Natural killer cell (primary cell): ENCODE measurements around the gene CHN1. TPM values are rescaled to one million over a fixed set of nuclear protein-coding genes. Genes with fewer than 3 reads are reported as not detected.

Experiments
- ATAC-seq, 3 donors: fragments of 150-1000 bp in 2 of 3; fragments of 200-7000 bp in 1 of 3; cut with Tn5 transposase; 1 replicate in 1 of 3; 2 replicates in 2 of 3; pipeline ENCODE4 v1.10.0; 2021; ENCODE audit warnings: mild to moderate bottlenecking in 2 of 3, moderate library complexity in 2 of 3
- DNase-seq, 2 donors: peaks; one replicate each; pipeline versions ENCODE4 v3.0.0 to v3.0.0-alpha.2; 2013 to 2021; ENCODE audit warnings: mixed read lengths in 1 of 2
- H3K27ac ChIP-seq: one replicate; pipeline ENCODE4 v1.5.1; 2013; ENCODE audit warnings: mild to moderate bottlenecking, low read length
- H3K27me3 ChIP-seq: one replicate; pipeline ENCODE4 v1.6.1; 2013; ENCODE audit warnings: low read length; ENCODE audit not compliant: control insufficient read depth, insufficient read depth
- H3K36me3 ChIP-seq: one replicate; pipeline ENCODE4 v1.6.1; 2013; ENCODE audit warnings: low read length; ENCODE audit not compliant: control insufficient read depth, insufficient read depth
- H3K4me1 ChIP-seq: one replicate; pipeline ENCODE4 v1.6.1; 2013; ENCODE audit warnings: low read length; ENCODE audit not compliant: control insufficient read depth, insufficient read depth
- H3K4me3 ChIP-seq: one replicate; pipeline ENCODE4 v1.5.1; 2013; ENCODE audit warnings: low read length
- H3K9me3 ChIP-seq: one replicate; pipeline ENCODE4 v1.6.1; 2013; ENCODE audit warnings: low read length; ENCODE audit not compliant: control insufficient read depth, insufficient read depth
- H3K27ac Mint-ChIP-seq, 2 donors: one replicate each; pipeline ENCODE4 v1.8.0; 2022; ENCODE audit warnings: mild to moderate bottlenecking in 2 of 2, mixed read lengths in 2 of 2, moderate library complexity in 1 of 2
- H3K27me3 Mint-ChIP-seq, 2 donors: one replicate each; pipeline ENCODE4 v1.8.0; 2022; ENCODE audit warnings: low read depth in 2 of 2, mixed read lengths in 2 of 2
- H3K36me3 Mint-ChIP-seq: one replicate; pipeline ENCODE4 v1.8.0; 2022; ENCODE audit warnings: mixed read lengths
- H3K4me1 Mint-ChIP-seq, 2 donors: one replicate each; pipeline ENCODE4 v1.8.0; 2022; ENCODE audit warnings: mixed read lengths in 2 of 2
- H3K4me3 Mint-ChIP-seq: one replicate; pipeline ENCODE4 v1.8.0; 2022; ENCODE audit warnings: mild to moderate bottlenecking, moderate library complexity, mixed read lengths
- H3K9me3 Mint-ChIP-seq, 2 donors: one replicate each; pipeline ENCODE4 v1.8.0; 2022; ENCODE audit warnings: mixed read lengths in 2 of 2
- CTCF ChIP-seq: fragments of 200-600 bp; IDR thresholded peaks from one replicate; pipeline ENCODE4 v1.8.0; 2022; ENCODE audit warnings: antibody characterized with exemption
- WGBS: methylation state at CpG from one replicate; pipeline ENCODE4 v1.1.7; 2013; ENCODE audit warnings: missing lambda C conversion rate; ENCODE audit not compliant: insufficient coverage; 5-methylcytosine and 5-hydroxymethylcytosine counted together
- intact Hi-C: fragments of 100-400 bp; cut with micrococcal nuclease; formaldehyde crosslinking; loops from one replicate; pipeline ENCODE4 v1.14.2; 2022
- total RNA-seq, 4 donors: library from RNA; stranded (reverse); fragments of 120-200 nt in 1 of 4; gene quantifications; one replicate each; pipeline versions ENCODE4 v1.2.3 to v1.2.4, GENCODE V29; 2013 to 2022

Gene CHN1
- total RNA-seq, 3 donors from 2014 or later (not counting 1 experiment from before 2014, with no cell fraction given), result 0.80 to 1.7 (median 0.88) TPM

GRCh38 chr2:174815526-174815925 is 189.7 kb downstream of the CHN1 start:
- no peaks in the 10 kb centered on the region for H3K36me3 Mint-ChIP-seq
- peaks cover 0 to 15% of the 10 kb centered on the region in 2 donors for H3K27me3 Mint-ChIP-seq
- Histone ChIP-seq H3K36me3 (no peaks in the 10 kb centered on the region), H3K27me3 (no peaks in the 10 kb centered on the region), H3K27ac (no peak overlapping the region), H3K4me1 (no peaks in the 10 kb centered on the region), H3K4me3 (no peak overlapping the region), H3K9me3 (no peaks in the 10 kb centered on the region)
- intact Hi-C loops, result no loop called here
- H3K27ac Mint-ChIP-seq, result no peak overlapping the region
- WGBS, result 0% methylated on average over 1 of the region's 2 CpGs
- H3K9me3 Mint-ChIP-seq, result no peaks in the 10 kb centered on the region
- TF ChIP-seq CTCF, result no peak
- H3K4me1 Mint-ChIP-seq, result no peaks in the 10 kb centered on the region
- no peak for DNase-seq
- ATAC-seq, result no peak
- no peak overlapping the region for H3K4me3 Mint-ChIP-seq

GRCh38 chr2:174812037-174812436 is 193.1 kb downstream of the CHN1 start:
- H3K27me3 Mint-ChIP-seq, result peaks cover 0 to 15% of the 10 kb centered on the region in 2 donors
- intact Hi-C loops, result no loop called here
- H3K4me1 Mint-ChIP-seq, result no peaks in the 10 kb centered on the region
- Histone ChIP-seq H3K4me1 (no peaks in the 10 kb centered on the region), H3K4me3 (no peak overlapping the region), H3K36me3 (no peaks in the 10 kb centered on the region), H3K27ac (no peak overlapping the region), H3K27me3 (no peaks in the 10 kb centered on the region), H3K9me3 (no peaks in the 10 kb centered on the region)
- H3K4me3 Mint-ChIP-seq, result no peak overlapping the region
- 96% methylated on average over 7 of the region's 7 CpGs for WGBS
- ATAC-seq (no peak), DNase-seq (no peak)
- no peak for TF ChIP-seq CTCF
- H3K9me3 Mint-ChIP-seq, result no peaks in the 10 kb centered on the region
- no peaks in the 10 kb centered on the region for H3K36me3 Mint-ChIP-seq
- no peak overlapping the region for H3K27ac Mint-ChIP-seq

GRCh38 chr2:174807931-174808330 is 197.2 kb downstream of the CHN1 start:
- Mint-ChIP-seq H3K4me1 (no peaks in the 10 kb centered on the region), H3K9me3 (no peaks in the 10 kb centered on the region), H3K4me3 (no peak overlapping the region), H3K27me3 (peaks cover 2 to 13% of the 10 kb centered on the region in 2 donors), H3K36me3 (no peaks in the 10 kb centered on the region), H3K27ac (no peak overlapping the region)
- WGBS, result 100% methylated on average over 1 of the region's 1 CpG
- no peak for ATAC-seq
- H3K27me3 ChIP-seq, result no peaks in the 10 kb centered on the region
- H3K36me3 ChIP-seq, result no peaks in the 10 kb centered on the region
- H3K9me3 ChIP-seq, result no peaks in the 10 kb centered on the region
- H3K4me1 ChIP-seq, result no peaks in the 10 kb centered on the region
- no peak for TF ChIP-seq CTCF
- no peak overlapping the region for H3K27ac ChIP-seq
- intact Hi-C loops, result no loop called here
- H3K4me3 ChIP-seq, result no peak overlapping the region
- no peak for DNase-seq

- H3K27ac Mint-ChIP-seq, result no peak overlapping the region
- H3K4me1 Mint-ChIP-seq, result no peaks in the 10 kb centered on the region
- intact Hi-C loops, result no loop called here
- Histone ChIP-seq H3K4me3 (no peak overlapping the region), H3K27ac (no peak overlapping the region), H3K4me1 (no peaks in the 10 kb centered on the region), H3K27me3 (no peaks in the 10 kb centered on the region), H3K36me3 (no peaks in the 10 kb centered on the region), H3K9me3 (no peaks in the 10 kb centered on the region)
- DNase-seq (no peak), ATAC-seq (no peak)
- peaks cover 2 to 13% of the 10 kb centered on the region in 2 donors for H3K27me3 Mint-ChIP-seq
- H3K36me3 Mint-ChIP-seq, result no peaks in the 10 kb centered on the region
- TF ChIP-seq CTCF, result no peak
- no peak overlapping the region for H3K4me3 Mint-ChIP-seq
- H3K9me3 Mint-ChIP-seq, result no peaks in the 10 kb centered on the region
- WGBS, result 83% methylated on average over 1 of the region's 1 CpG
Measured at GRCh38 chr2:174805803-174806202, 199.4 kb downstream of the CHN1 start.
